Endothelial cell of umbilical vein (primary cell): Measurements from ENCODE around the gene PNRC1. TPM values are rescaled to one million over a fixed set of nuclear protein-coding genes. Genes with fewer than 3 reads are reported as not detected.
A peak's percentile ranks its signal among the peaks of the same experiment; 100 is the strongest.

Experiments used
- BruUV-seq: library from RNA; stranded (reverse); fragments of 400-500 nt; replicated peaks from 2 replicates; lab custom pipeline; 2021; lab: Mats Ljungman, UMichigan
- CTCF ChIA-PET: fragments of 300-600, 350-600 bp; sonication (Branson Sonifier 250); formaldehyde crosslinking; loops from one replicate; lab custom pipeline; 2021; ENCODE audit warnings: antibody characterized with exemption, inconsistent platforms; lab: Charles Lee
- POLR2A ChIA-PET: fragments of 300-600, 350-600 bp; sonication (Branson Sonifier 250); formaldehyde crosslinking; loops from one replicate; lab custom pipeline; 2021; ENCODE audit warnings: antibody characterized with exemption, inconsistent platforms; lab: Charles Lee
- DNase-seq: peaks from one replicate; pipeline ENCODE4 v3.0.0-alpha.2; 2011; ENCODE audit warnings: low read depth, low spot score
- FAIRE-seq: peaks from 2 replicates; lab custom pipeline; 2011; peaks lifted over from hg19 to GRCh38; lab: Jason Lieb, UNC
- H2AFZ ChIP-seq: 2 replicates; pipeline ENCODE4 v1.6.0; 2012; ENCODE audit warnings: low read depth, low read length, control low read depth, inconsistent platforms
- H3K27ac ChIP-seq: 2 replicates; pipeline ENCODE4 v1.5.1; 2011; ENCODE audit warnings: low read depth, mild to moderate bottlenecking, control low read depth, low read length, moderate library complexity; ENCODE audit not compliant: insufficient read depth
- H3K27me3 ChIP-seq, 2 experiments: 2 replicates each; pipeline versions ENCODE4 v1.6.0 to v1.6.1; 2011; ENCODE audit warnings: low read length in 2 of 2, mixed read lengths in 1 of 2; ENCODE audit not compliant: control insufficient read depth in 2 of 2, insufficient read depth in 2 of 2
- H3K36me3 ChIP-seq, 2 experiments: 2 replicates in 1 of 2; 3 replicates in 1 of 2; pipeline ENCODE4 v1.5.1; 2011; ENCODE audit warnings: low read length in 2 of 2, mild to moderate bottlenecking in 1 of 2, moderate library complexity in 1 of 2; ENCODE audit not compliant: control insufficient read depth in 2 of 2, insufficient read depth in 2 of 2; ENCODE audit errors: extremely low read depth in 1 of 2
- H3K4me1 ChIP-seq: 3 replicates; pipeline ENCODE4 v1.5.1; 2011; ENCODE audit warnings: mild to moderate bottlenecking, low read length; ENCODE audit not compliant: control insufficient read depth, insufficient read depth; ENCODE audit errors: extremely low read depth
- H3K4me2 ChIP-seq: 2 replicates; pipeline ENCODE4 v1.6.1; 2011; ENCODE audit warnings: low read length, control low read depth, mixed read lengths; ENCODE audit not compliant: insufficient read depth
- H3K4me3 ChIP-seq, 3 experiments: fragments of 200-600 bp in 1 of 3; sonication (generic), shearing (Covaris generic) in 1 of 3; replicated peaks in 1 of 3; 2 replicates each; pipeline ENCODE4 v1.5.1; 2011 to 2016; ENCODE audit warnings: control low read depth in 3 of 3, low read length in 3 of 3, mild to moderate bottlenecking in 2 of 3, inconsistent platforms in 1 of 3, low read depth in 1 of 3, moderate library complexity in 1 of 3; ENCODE audit not compliant: insufficient read depth in 1 of 3
- H3K79me2 ChIP-seq: 2 replicates; pipeline ENCODE4 v1.6.0; 2012; ENCODE audit warnings: low read length, inconsistent platforms; ENCODE audit not compliant: control insufficient read depth, insufficient read depth
- H3K9ac ChIP-seq: replicated peaks from 2 replicates; pipeline ENCODE3; 2011; ENCODE audit warnings: low read length, control low read depth; ENCODE audit not compliant: insufficient read depth; ENCODE audit errors: extremely low read depth
- H3K9me1 ChIP-seq: replicated peaks from 3 replicates; pipeline ENCODE4 v1.6.0; 2011; ENCODE audit warnings: mild to moderate bottlenecking, low read length; ENCODE audit not compliant: control insufficient read depth, insufficient read depth; ENCODE audit errors: extremely low read depth
- H3K9me3 ChIP-seq: replicated peaks from 2 replicates; pipeline ENCODE4 v1.5.1; 2012; ENCODE audit warnings: low read length, inconsistent platforms; ENCODE audit not compliant: control insufficient read depth, insufficient read depth
- H4K20me1 ChIP-seq: replicated peaks from 2 replicates; pipeline ENCODE3; 2011; ENCODE audit warnings: mild to moderate bottlenecking, low read length; ENCODE audit not compliant: control insufficient read depth, insufficient read depth; ENCODE audit errors: extremely low read depth
- CTCF ChIP-seq, 2 donors: IDR thresholded peaks; 1 replicate in 1 of 2; 2 replicates in 1 of 2; pipeline ENCODE4 v1.5.1; 2011; ENCODE audit warnings: low read length in 2 of 2, mild to moderate bottlenecking in 2 of 2, moderate library complexity in 2 of 2, control low read depth in 1 of 2, inconsistent platforms in 1 of 2, low read depth in 1 of 2; ENCODE audit not compliant: insufficient read depth in 1 of 2; ENCODE audit errors: extremely low read depth in 1 of 2
- EZH2 ChIP-seq: IDR thresholded peaks from 2 replicates; pipeline ENCODE4 v1.6.1; 2012; ENCODE audit warnings: borderline replicate concordance, low read depth, mild to moderate bottlenecking, moderate library complexity, low read length, inconsistent platforms; ENCODE audit not compliant: severe bottlenecking
- FOS ChIP-seq: IDR thresholded peaks from 2 replicates; pipeline ENCODE4 v1.6.1; 2011; ENCODE audit warnings: mild to moderate bottlenecking, low read length, moderate library complexity, borderline replicate concordance; ENCODE audit not compliant: insufficient read depth
- GATA2 ChIP-seq: IDR thresholded peaks from 2 replicates; pipeline ENCODE4 v1.7.0; 2011; ENCODE audit warnings: low read depth, mild to moderate bottlenecking, moderate library complexity, mixed read lengths, low read length; ENCODE audit not compliant: insufficient read length, insufficient read depth
- JUN ChIP-seq: IDR thresholded peaks from 2 replicates; pipeline ENCODE4 v1.6.1; 2011; ENCODE audit warnings: borderline replicate concordance, low read depth; ENCODE audit not compliant: insufficient read length, insufficient read depth
- MAX ChIP-seq: IDR thresholded peaks from 2 replicates; pipeline ENCODE4 v1.6.1; 2011; ENCODE audit not compliant: insufficient read depth, insufficient read length
- MYC ChIP-seq: IDR thresholded peaks from one replicate; pipeline ENCODE4 v1.6.1; 2011; ENCODE audit warnings: mild to moderate bottlenecking, low read depth, low read length
- POLR2A ChIP-seq: IDR thresholded peaks from 2 replicates; pipeline ENCODE4 v1.6.1; 2012; ENCODE audit warnings: low read depth, mild to moderate bottlenecking, control low read depth, low read length
- POLR2AphosphoS5 ChIP-seq: IDR thresholded peaks from 2 replicates; pipeline ENCODE4 v1.6.1; 2012; ENCODE audit warnings: low read depth, mild to moderate bottlenecking, control low read depth, low read length, moderate library complexity; ENCODE audit not compliant: insufficient read depth
- dilution Hi-C: fragments of 300-500 bp; cut with MboI; formaldehyde crosslinking; loops from one replicate; pipeline ENCODE4 v1.15.0; 2019; ENCODE audit warnings: low sequenced_read_pairs; ENCODE audit not compliant: extremely low pct_ligation_motif_present
- intact Hi-C: fragments of 100-400 bp; cut with micrococcal nuclease; formaldehyde crosslinking; loops from one replicate; pipeline ENCODE4 v1.10.0; 2022
- polyA plus RNA-seq, 4 experiments: library from polyadenylated mRNA; depleted of rRNA in 3 of 4; stranded (reverse) in 3 of 4; unstranded in 1 of 4; fragments of >200 nt; gene quantifications; 2 replicates each; pipeline versions ENCODE4 v1.2.1 to v1.2.3, GENCODE V29; 2011 to 2012; ENCODE audit warnings: missing spikeins in 1 of 4
- total RNA-seq: library from RNA; stranded (reverse); gene quantifications from 2 replicates; pipeline ENCODE4 v1.2.3, GENCODE V29; 2021

Gene PNRC1
- total and polyA plus RNA-seq, 2 donors (not counting 3 experiments of a cell fraction or from before 2014, with no cell fraction given), result 9.6 to 87.9 TPM

- intact Hi-C loops, result loop anchor here (5.0 to 10.0 kb wide), 2 partner anchors 1135 to 1928 kb away; partner anchors contain the start of gene ZNF292
- peak overlapping the region; percentile 92 for H3K27ac ChIP-seq
- CTCF ChIA-PET, result interaction anchor here (1.0 to 1.5 kb wide), 2 partner anchors 99 to 100 kb away, joined by 3 to 4 read pairs; no protein-coding TSS in a partner anchor
- H3K9ac ChIP-seq, result peak overlapping the region; percentile 95
- H3K27me3 ChIP-seq, result no peaks in the 10 kb centered on the region
- no peaks in the 10 kb centered on the region for H3K9me3 ChIP-seq
- no peak overlapping the region for H2AFZ ChIP-seq
- H3K36me3 ChIP-seq, result peaks cover 8 to 12% of the 10 kb centered on the region in 2 experiments
- FAIRE-seq (peak; percentile 62), DNase-seq (peak; percentile 41)
- no TSS peak for BruUV-seq
- peak overlapping the region; percentile 93 for H3K4me2 ChIP-seq
- TF ChIP-seq GATA2 (no peak), POLR2AphosphoS5 (no peak), FOS (no peak), POLR2A (no peak), CTCF (IDR thresholded peaks at IDR 0.05; ENCODE audit: extremely low read depth in 1 of 2, insufficient read depth in 1 of 2, low read depth in 1 of 2, low read length in 2 of 2) (no peak), EZH2 (no peak), MAX (no peak), JUN (no peak), MYC (no peak)
- H3K4me1 ChIP-seq, result peaks cover 11% of the 10 kb centered on the region
- dilution Hi-C loops, result no loop called here
- no peaks in the 10 kb centered on the region for H3K9me1 ChIP-seq
- POLR2A ChIA-PET, result interaction anchor here (0.7 kb wide), 1 partner anchor 125 kb away, joined by 3 read pairs; no protein-coding TSS in a partner anchor
- peaks cover 21% of the 10 kb centered on the region for H3K79me2 ChIP-seq
- H3K4me3 ChIP-seq, result peak overlapping the region; percentile 89 to 97 (median 94)
- peaks cover 11% of the 10 kb centered on the region for H4K20me1 ChIP-seq
These were observed 1.9 kb downstream of the PNRC1 start for GRCh38 chr6:89082486-89082891.
